Measurements from ENCODE around the gene TMEM178B.

The TMEM178B gene

DNA sequence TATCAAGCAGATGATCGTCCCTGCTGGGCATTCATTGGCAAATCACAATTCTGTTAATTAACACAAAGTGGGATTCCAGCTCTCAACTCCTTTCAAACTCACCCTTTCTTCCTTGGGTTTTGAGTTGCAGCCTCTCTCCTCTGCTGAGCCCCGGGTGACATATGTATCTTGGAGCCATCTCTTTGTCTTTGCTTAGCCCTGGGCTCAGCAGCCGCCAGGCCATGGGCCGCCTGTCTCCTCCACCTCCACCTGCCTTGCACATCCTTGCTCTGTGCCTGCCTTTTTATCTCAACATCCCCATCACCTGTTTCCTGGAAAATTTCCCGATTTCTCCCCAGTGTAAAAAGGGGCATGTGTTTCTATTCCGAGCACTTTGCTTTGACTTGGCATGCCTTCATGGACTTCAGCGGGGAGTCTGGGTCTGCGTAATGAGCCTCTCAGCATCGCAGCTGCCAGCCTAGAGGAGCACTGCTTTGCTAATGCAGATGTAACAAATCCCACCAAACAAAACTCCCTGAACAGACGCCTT is 336.0 kb downstream of the TMEM178B start:
- no peak for DNase-seq (ENCODE audit: low read depth)
- TF ChIP-seq, protein P1, sequence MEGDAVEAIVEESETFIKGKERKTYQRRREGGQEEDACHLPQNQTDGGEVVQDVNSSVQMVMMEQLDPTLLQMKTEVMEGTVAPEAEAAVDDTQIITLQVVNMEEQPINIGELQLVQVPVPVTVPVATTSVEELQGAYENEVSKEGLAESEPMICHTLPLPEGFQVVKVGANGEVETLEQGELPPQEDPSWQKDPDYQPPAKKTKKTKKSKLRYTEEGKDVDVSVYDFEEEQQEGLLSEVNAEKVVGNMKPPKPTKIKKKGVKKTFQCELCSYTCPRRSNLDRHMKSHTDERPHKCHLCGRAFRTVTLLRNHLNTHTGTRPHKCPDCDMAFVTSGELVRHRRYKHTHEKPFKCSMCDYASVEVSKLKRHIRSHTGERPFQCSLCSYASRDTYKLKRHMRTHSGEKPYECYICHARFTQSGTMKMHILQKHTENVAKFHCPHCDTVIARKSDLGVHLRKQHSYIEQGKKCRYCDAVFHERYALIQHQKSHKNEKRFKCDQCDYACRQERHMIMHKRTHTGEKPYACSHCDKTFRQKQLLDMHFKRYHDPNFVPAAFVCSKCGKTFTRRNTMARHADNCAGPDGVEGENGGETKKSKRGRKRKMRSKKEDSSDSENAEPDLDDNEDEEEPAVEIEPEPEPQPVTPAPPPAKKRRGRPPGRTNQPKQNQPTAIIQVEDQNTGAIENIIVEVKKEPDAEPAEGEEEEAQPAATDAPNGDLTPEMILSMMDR (IDR thresholded peaks at IDR 0.05; ENCODE audit: insufficient read depth, low read depth, low read length, missing control alignments), result no peak
- no peak overlapping the region for H3K4me3 ChIP-seq (ENCODE audit: low read depth, low read length)

DNA sequence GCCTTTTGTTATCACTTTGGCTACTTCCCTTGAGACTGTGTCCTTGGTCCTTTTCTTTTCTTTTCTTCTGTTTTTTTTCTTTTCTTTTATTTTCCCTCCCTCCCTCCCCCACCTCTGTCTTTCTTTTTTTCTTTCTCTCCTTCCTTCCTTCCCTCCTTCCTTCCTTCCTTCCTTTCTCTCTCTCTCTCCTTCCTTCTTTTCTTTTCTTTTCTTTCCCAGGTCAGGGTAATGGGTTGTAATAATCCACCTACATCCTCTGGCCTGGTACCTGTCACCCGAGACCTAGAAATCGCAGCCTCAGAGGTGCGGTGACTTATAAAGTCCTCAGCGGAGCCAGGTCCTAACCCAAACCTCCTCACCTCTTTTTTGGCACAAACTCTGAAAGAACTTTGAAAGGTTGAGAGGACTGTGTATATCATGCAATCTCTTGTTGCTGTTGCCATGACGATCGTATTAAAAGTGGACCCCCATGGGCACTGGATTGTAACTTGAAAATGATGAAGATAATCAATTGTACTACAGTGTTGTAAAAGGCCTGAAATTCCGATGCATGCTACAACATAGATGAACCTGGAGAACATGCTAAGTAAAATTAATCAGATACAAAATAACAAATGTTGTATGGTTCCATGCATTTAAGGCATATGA is 336.6 kb downstream of the TMEM178B start:
- TF ChIP-seq, protein P1 (IDR thresholded peaks at IDR 0.05; ENCODE audit: insufficient read depth, low read depth, low read length, missing control alignments), result no peak
- H3K4me3 ChIP-seq (ENCODE audit: low read depth, low read length), result no peak overlapping the region
- DNase-seq (ENCODE audit: low read depth), result no peak

DNA sequence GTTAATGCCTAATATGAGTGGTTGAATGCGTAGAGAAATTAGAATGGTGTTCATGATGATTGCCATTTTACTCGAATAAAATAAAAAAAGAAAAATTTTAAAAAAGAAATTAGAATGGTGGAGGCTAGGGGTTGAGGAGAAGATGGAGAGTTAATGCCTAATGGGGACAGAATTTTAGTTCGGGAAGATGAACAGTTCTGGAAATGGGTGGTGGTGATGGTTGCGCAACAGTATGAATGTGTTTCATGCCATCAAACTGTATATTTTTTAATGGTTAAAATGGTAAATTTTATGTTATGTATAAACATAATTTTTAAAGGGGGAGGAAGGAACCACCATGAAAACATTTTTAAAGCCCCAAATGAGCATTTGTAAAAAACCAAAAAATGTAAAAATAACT is 337.3 kb downstream of the TMEM178B start:
- TF ChIP-seq, protein P1 (IDR thresholded peaks at IDR 0.05; ENCODE audit: insufficient read depth, low read depth, low read length, missing control alignments), result no peak
- no peak for DNase-seq (ENCODE audit: low read depth)
- H3K4me3 ChIP-seq (ENCODE audit: low read depth, low read length), result no peak overlapping the region

DNA sequence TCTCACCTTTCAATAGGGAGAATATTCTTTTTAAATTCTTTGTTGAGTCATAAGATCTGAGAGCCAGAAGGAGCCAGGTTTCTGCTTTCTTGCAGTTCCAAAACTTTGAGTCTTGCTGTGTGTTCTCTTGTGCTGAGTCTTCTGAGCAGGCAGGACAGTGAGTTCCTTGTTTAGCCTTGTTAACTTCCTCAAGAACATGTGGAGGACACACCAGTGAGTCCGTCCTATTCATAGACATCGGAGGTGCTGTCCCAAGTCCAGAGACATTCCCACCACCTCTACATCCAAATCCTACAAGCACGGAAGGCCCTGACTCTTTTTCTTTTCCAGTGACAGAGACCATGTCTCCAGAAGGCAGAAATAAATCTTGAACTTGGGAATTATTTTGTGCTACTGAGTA is 342.1 kb downstream of the TMEM178B start:
- DNase-seq (ENCODE audit: low read depth), result no peak
- TF ChIP-seq, protein P1 (IDR thresholded peaks at IDR 0.05; ENCODE audit: insufficient read depth, low read depth, low read length, missing control alignments), result no peak
- H3K4me3 ChIP-seq (ENCODE audit: low read depth, low read length), result no peak overlapping the region

DNA sequence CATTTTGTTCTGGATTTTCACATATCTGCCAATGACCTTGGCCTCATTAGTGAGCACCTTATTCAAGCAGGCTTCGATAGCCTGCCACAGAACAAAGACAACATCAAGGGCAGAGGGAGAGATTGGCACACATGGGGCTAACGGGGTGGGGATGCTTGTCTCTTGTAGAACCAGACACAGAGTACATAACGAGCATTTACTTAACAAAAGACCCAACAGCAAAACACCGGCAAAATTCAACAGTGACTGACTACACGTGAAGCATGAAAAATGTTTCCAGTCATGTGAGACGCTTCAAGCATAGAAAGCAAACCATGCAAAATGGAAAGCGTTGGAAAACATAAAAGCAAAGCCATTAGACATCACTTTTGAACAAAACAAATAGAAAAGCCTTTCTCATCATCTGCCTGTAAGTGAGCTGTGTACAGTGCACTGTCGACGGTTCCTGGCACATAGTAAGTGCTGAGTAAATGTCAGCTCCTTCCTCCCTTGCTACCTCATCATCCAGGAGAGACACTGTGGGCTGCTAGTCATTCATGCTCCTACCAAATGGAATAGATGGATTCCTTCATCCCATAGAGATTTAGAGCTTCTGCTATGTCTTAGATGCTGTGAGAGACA is 342.9 kb downstream of the TMEM178B start:
- DNase-seq (ENCODE audit: low read depth), result no peak
- no peak overlapping the region for H3K4me3 ChIP-seq (ENCODE audit: low read depth, low read length)
- TF ChIP-seq, protein P1 (IDR thresholded peaks at IDR 0.05; ENCODE audit: insufficient read depth, low read depth, low read length, missing control alignments), result no peak

DNA sequence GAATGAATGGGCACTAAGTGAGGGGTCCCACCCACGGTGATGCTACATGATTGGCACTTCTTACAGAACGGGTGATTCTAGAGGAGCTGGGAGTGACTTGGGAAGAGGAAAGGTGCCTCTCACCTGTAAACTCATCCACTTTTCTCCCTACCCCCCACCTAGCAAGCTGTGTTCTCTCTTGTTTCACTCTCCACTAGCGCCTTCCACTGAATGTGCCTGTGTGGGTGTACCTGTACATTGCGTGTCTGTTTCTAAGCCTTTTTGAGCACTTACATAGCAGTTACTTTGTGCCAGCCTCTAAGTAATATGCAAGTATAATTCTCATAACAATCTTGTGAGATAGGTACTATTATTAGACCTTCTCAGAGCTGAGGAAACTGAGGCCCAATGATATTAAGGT is 343.6 kb downstream of the TMEM178B start:
- DNase-seq (ENCODE audit: low read depth), result no peak
- TF ChIP-seq, protein P1 (IDR thresholded peaks at IDR 0.05; ENCODE audit: insufficient read depth, low read depth, low read length, missing control alignments), result no peak
- no peak overlapping the region for H3K4me3 ChIP-seq (ENCODE audit: low read depth, low read length)

Data from GM12865 (cell line).